Kidney (tissue), 14 donors: ENCODE data around the gene EDN3. TPM values are rescaled to one million over a fixed set of nuclear protein-coding genes. Genes with fewer than 3 reads are reported as not detected.

ENCODE experiments used
- DNase-seq, 5 donors: peaks; one replicate each; pipeline ENCODE4 v3.0.0-alpha.2; 2013 to 2020
- FAIRE-seq: peaks from 2 replicates; lab custom pipeline; 2012; peaks lifted over from hg19 to GRCh38; lab: Jason Lieb, UNC
- H3K27ac ChIP-seq, 2 donors: one replicate each; pipeline ENCODE4 v1.7.0; 2013; ENCODE audit warnings: low read depth in 2 of 2, low read length in 2 of 2, inconsistent platforms in 1 of 2
- H3K27me3 ChIP-seq: one replicate; pipeline ENCODE4 v1.7.1; 2013; ENCODE audit warnings: low read length, inconsistent platforms; ENCODE audit not compliant: control insufficient read depth, insufficient read depth
- H3K36me3 ChIP-seq, 3 donors: one replicate each; pipeline versions ENCODE4 v1.7.0 to v1.7.1; 2013; ENCODE audit warnings: low read length in 3 of 3, control low read depth in 1 of 3, inconsistent platforms in 1 of 3; ENCODE audit not compliant: insufficient read depth in 3 of 3, control insufficient read depth in 2 of 3
- H3K4me1 ChIP-seq, 3 donors: one replicate each; pipeline versions ENCODE4 v1.7.0 to v1.7.1; 2013; ENCODE audit warnings: low read length in 3 of 3, inconsistent platforms in 1 of 3, low read depth in 1 of 3; ENCODE audit not compliant: control insufficient read depth in 2 of 3, insufficient read depth in 2 of 3
- H3K4me3 ChIP-seq, 3 donors: one replicate each; pipeline versions ENCODE4 v1.7.0 to v1.8.1; 2013; ENCODE audit warnings: low read length in 3 of 3, control low read depth in 1 of 3, inconsistent platforms in 1 of 3
- H3K9ac ChIP-seq, 3 donors: one replicate each; pipeline versions ENCODE4 v1.7.0 to v1.7.1; 2013; ENCODE audit warnings: low read length in 3 of 3, control low read depth in 1 of 3, inconsistent platforms in 1 of 3
- H3K9me3 ChIP-seq, 3 donors: one replicate each; pipeline versions ENCODE4 v1.7.0 to v1.7.1; 2013; ENCODE audit warnings: low read length in 3 of 3, control low read depth in 1 of 3, inconsistent platforms in 1 of 3; ENCODE audit not compliant: control insufficient read depth in 2 of 3, insufficient read depth in 1 of 3
- intact Hi-C: fragments of 100-400 bp; cut with DNase I; formaldehyde crosslinking; loops from one replicate; pipeline ENCODE4 v1.11.1; 2022
- polyA plus RNA-seq: library from polyadenylated mRNA; stranded (reverse); fragments of 350-450 nt; fragmentation: Illumina TruSeq; extraction: RNeasy Lipid Tissue Mini Kit (QIAGEN cat#74804); gene quantifications from one replicate; pipeline ENCODE4 v1.2.3, GENCODE V29; 2014; ENCODE audit warnings: low read depth, low replicate concordance; ENCODE audit not compliant: insufficient read depth
- total RNA-seq: library from RNA; stranded (reverse); fragmentation: NEBNext Ultra II Directional; extraction: Animal tissue kit (Norgen Biotek cat#: 25700); gene quantifications from one replicate; pipeline ENCODE4 v1.2.1, GENCODE V29; 2021
- TF ChIP-seq, protein P1 (sequence below): IDR thresholded peaks from 3 replicates; pipeline ENCODE4 v1.5.1; 2012; ENCODE audit warnings: mild to moderate bottlenecking, moderate library complexity, borderline replicate concordance; ENCODE audit not compliant: insufficient read depth; ENCODE audit errors: extremely low read depth
- donor health status: control.
- donor health status: control.
- donor health status: control.
- donor health status: control.
- donor health status: control.
- donor health status: DM: yes; HTN: yes; CAD: no.
- donor health status: Normal renal cell carcinoma (clear cell type).

Gene EDN3
- total and polyA plus RNA-seq, 2 donors from 2014 or later, result 0.19 TPM; not detected in 1

DNA sequence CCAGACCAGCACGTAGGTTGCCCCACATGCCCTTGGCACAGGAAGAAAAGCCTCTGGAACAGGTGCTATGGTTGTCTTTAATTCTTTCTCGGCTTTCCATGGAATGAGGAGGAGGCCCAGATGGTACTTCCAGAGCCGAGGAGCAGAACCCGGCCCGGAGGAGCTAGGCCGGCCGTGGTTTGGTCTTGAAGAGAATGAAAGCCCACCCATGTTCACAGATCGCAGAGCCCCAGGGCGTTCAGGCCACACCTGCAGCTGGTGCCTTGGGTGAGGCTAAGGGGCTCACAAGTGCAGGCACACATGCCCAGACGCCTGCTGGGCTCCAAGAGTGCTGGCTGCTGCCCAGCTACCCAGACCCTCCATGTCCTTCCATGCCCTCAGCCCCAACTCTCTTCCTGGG lies 20.0 kb downstream of the EDN3 start:
- no peaks in the 10 kb centered on the region for H3K9me3 ChIP-seq
- no peaks in the 10 kb centered on the region for H3K27me3 ChIP-seq
- H3K4me1 ChIP-seq, result no peaks in the 10 kb centered on the region
- TF ChIP-seq, protein P1, sequence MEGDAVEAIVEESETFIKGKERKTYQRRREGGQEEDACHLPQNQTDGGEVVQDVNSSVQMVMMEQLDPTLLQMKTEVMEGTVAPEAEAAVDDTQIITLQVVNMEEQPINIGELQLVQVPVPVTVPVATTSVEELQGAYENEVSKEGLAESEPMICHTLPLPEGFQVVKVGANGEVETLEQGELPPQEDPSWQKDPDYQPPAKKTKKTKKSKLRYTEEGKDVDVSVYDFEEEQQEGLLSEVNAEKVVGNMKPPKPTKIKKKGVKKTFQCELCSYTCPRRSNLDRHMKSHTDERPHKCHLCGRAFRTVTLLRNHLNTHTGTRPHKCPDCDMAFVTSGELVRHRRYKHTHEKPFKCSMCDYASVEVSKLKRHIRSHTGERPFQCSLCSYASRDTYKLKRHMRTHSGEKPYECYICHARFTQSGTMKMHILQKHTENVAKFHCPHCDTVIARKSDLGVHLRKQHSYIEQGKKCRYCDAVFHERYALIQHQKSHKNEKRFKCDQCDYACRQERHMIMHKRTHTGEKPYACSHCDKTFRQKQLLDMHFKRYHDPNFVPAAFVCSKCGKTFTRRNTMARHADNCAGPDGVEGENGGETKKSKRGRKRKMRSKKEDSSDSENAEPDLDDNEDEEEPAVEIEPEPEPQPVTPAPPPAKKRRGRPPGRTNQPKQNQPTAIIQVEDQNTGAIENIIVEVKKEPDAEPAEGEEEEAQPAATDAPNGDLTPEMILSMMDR, result no peak
- FAIRE-seq (no peak), DNase-seq (no peak)
- no peak overlapping the region for H3K9ac ChIP-seq
- intact Hi-C loops, result no loop called here
- no peaks in the 10 kb centered on the region for H3K36me3 ChIP-seq
- no peak overlapping the region for H3K27ac ChIP-seq
- no peak overlapping the region for H3K4me3 ChIP-seq

DNA sequence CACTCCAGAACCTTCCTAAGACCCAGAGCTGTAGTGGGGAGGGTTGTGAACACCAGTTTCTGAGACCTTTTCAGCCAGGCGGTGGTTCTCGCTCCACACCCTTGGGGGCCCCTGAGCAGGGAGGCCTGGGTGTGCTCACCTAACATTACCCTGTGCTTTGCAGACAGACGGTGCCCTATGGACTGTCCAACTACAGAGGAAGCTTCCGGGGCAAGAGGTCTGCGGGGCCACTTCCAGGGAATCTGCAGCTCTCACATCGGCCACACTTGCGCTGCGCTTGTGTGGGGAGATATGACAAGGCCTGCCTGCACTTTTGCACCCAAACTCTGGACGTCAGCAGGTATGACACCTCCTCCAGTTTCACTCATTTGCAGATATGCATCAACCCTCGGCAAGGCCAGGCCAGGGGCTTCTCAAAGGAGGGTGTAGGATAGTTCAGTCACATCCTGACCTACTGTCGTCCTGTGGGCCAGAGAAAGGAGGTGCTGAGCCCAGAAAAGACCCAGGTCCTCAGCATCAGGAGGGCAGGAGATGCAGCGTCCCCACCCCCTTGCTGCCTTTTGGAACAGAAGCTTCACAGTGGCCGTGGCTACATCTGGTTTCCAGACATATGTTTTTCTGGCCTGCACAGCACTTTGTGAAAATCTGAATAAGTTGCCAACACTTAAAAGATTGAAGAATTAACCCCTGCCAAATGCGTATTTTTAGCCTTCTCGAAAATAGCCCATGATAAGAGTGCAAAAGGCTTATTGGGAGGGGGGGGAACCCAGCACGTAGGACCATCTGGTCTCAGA lies 20.6 kb downstream of the EDN3 start:
- FAIRE-seq (no peak), DNase-seq (no peak)
- intact Hi-C loops, result no loop called here
- H3K4me3 ChIP-seq, result no peak overlapping the region
- no peaks in the 10 kb centered on the region for H3K9me3 ChIP-seq
- no peaks in the 10 kb centered on the region for H3K27me3 ChIP-seq
- no peak overlapping the region for H3K9ac ChIP-seq
- TF ChIP-seq, protein P1, result no peak
- H3K27ac ChIP-seq, result no peak overlapping the region
- H3K36me3 ChIP-seq, result no peaks in the 10 kb centered on the region
- H3K4me1 ChIP-seq, result no peaks in the 10 kb centered on the region

DNA sequence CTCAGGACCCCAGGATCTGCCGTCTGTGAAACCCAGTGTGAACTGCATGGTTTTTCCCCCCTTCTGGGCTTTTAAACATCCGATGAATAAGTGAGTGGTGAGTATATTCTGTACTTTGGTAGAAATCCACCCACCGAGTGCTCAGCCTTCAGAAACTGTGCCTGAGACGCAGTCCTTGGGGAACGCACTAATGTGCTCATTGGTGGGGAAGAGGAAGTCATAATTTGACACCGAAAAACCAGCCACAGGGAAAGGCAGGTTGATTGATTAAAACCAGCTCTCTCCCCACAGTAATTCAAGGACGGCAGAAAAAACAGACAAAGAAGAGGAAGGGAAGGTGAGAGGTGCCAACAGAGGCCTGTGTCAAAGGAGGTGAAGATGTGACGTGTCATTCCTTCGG lies 21.7 kb downstream of the EDN3 start:
- FAIRE-seq (no peak), DNase-seq (peak in 2 of 5 donors; percentile 45 to 62)

More for the DNA sequence above, 21.7 kb downstream of the EDN3 start:
- no peaks in the 10 kb centered on the region for H3K9me3 ChIP-seq
- intact Hi-C loops, result no loop called here
- H3K36me3 ChIP-seq, result no peaks in the 10 kb centered on the region
- H3K27me3 ChIP-seq, result no peaks in the 10 kb centered on the region
- no peak overlapping the region for H3K27ac ChIP-seq
- TF ChIP-seq, protein P1, result no peak
- H3K9ac ChIP-seq, result no peak overlapping the region
- no peaks in the 10 kb centered on the region for H3K4me1 ChIP-seq
- no peak overlapping the region for H3K4me3 ChIP-seq
